DMS79 treated with DMSO at 0.1 percent for 48 hours (cell line): ENCODE data around the gene DYRK3.
"Not testable (repeated sequence)": the region's sequence is repeated elsewhere in the genome, so short reads cannot be mapped to it uniquely, and the experiment has no call there.

Experiments used
- DNase-seq: peaks from one replicate; lab custom pipeline; 2025; lab: John Stamatoyannopoulos, UW

Gene DYRK3

GRCh38 chr1:206631085-206631509 is 4.2 kb upstream of the DYRK3 start:
- DNase-seq = peak; percentile 40

- no peak for DNase-seq
Measured at GRCh38 chr1:206633708-206634121, 1.6 kb upstream of the DYRK3 start.

GRCh38 chr1:206634365-206635079 is 814 bp upstream of the DYRK3 start:
- DNase-seq = peak; percentile 74

- DNase-seq = no peak
Measured at GRCh38 chr1:206635978-206636345, 626 bp downstream of the DYRK3 start.

- no peak for DNase-seq
Measured at GRCh38 chr1:206636671-206637070, 1.3 kb downstream of the DYRK3 start.

- DNase-seq = no peak
Measured at GRCh38 chr1:206637605-206638004, 2.3 kb downstream of the DYRK3 start.

- DNase-seq = not testable (repeated sequence)
Measured at GRCh38 chr1:206642074-206642473, 6.7 kb downstream of the DYRK3 start.

GRCh38 chr1:206643118-206643698 is 7.9 kb downstream of the DYRK3 start:
- DNase-seq = no peak

GRCh38 chr1:206646504-206646903 is 11.2 kb downstream of the DYRK3 start:
- DNase-seq = peak; percentile 57

GRCh38 chr1:206647224-206647623 is 11.9 kb downstream of the DYRK3 start:
- DNase-seq = no peak

- DNase-seq = no peak
Measured at GRCh38 chr1:206649261-206649921, 14.1 kb downstream of the DYRK3 start.

GRCh38 chr1:206651014-206651413 is 15.7 kb downstream of the DYRK3 start:
- no peak for DNase-seq

GRCh38 chr1:206651958-206652890 is 16.9 kb downstream of the DYRK3 start:
- DNase-seq = no peak

- no peak for DNase-seq
Measured at GRCh38 chr1:206653715-206654459, 18.6 kb downstream of the DYRK3 start.

GRCh38 chr1:206654828-206655227 is 19.5 kb downstream of the DYRK3 start:
- DNase-seq = no peak

- peak; percentile 79 for DNase-seq
Measured at GRCh38 chr1:206655471-206655882, 20.1 kb downstream of the DYRK3 start.

GRCh38 chr1:206656936-206657335 is 21.6 kb downstream of the DYRK3 start:
- no peak for DNase-seq

GRCh38 chr1:206657751-206658150 is 22.4 kb downstream of the DYRK3 start:
- DNase-seq = no peak

GRCh38 chr1:206658264-206658980 is 23.1 kb downstream of the DYRK3 start:
- DNase-seq = no peak

- DNase-seq = no peak
Measured at GRCh38 chr1:206658981-206659273, 23.6 kb downstream of the DYRK3 start.

- no peak for DNase-seq
Measured at GRCh38 chr1:206660136-206660535, 24.8 kb downstream of the DYRK3 start.
